ENCODE measurements around the gene CCDC187. TPM values are rescaled to one million over a fixed set of nuclear protein-coding genes. Genes with fewer than 3 reads are reported as not detected.

Gene CCDC187
- total RNA-seq, 5 donors from 2014 or later (not counting 1 experiment from before 2014, with no cell fraction given): 0.07 to 0.20 (median 0.09) TPM; not detected in 1

GRCh38 chr9:136306211-136307208 is 2.6 kb upstream of the CCDC187 start:
- H3K4me3 Mint-ChIP-seq: peak overlapping the region in 1 of 3 donors; percentile 12
- no peak for DNase-seq
- no peak overlapping the region for H3K4me3 ChIP-seq (ENCODE audit: control insufficient read depth in 1 of 2, extremely low read depth in 1 of 2, low read length in 1 of 2)
- H3K27me3 ChIP-seq (replicated peaks in 1 of 2; ENCODE audit: control insufficient read depth in 2 of 2, extremely low read depth in 1 of 2, insufficient read depth in 2 of 2, low read length in 1 of 2): peaks cover 0 to 86% of the 10 kb centered on the region in 2 experiments
- ChIA-PET POLR2A (no interaction called here), CTCF (interaction anchor here in 1 of 2 donors (0.6 kb wide), 1 partner anchor 164 kb away, joined by 4 read pairs; no protein-coding TSS in a partner anchor)
- 24% methylated on average over 29 of the region's 34 CpGs for WGBS (ENCODE audit: insufficient coverage)
- no peaks in the 10 kb centered on the region for H3K9me3 ChIP-seq
- no peaks in the 10 kb centered on the region for H3K9me3 Mint-ChIP-seq
- H3K27me3 Mint-ChIP-seq: peaks cover 3 to 5% of the 10 kb centered on the region in 2 donors
- peaks cover 0 to 26% of the 10 kb centered on the region in 2 experiments for H3K4me1 ChIP-seq (ENCODE audit: control insufficient read depth in 1 of 2, extremely low read depth in 1 of 2, insufficient read depth in 2 of 2, low read length in 2 of 2)
- no peak overlapping the region for H3K27ac Mint-ChIP-seq
- H3K4me1 Mint-ChIP-seq: peaks cover 4 to 7% (median 6%) of the 10 kb centered on the region in 3 donors
- ATAC-seq (replicated peaks in 1 of 4): peak in 2 of 4 experiments; percentile 27 to 47
- H3K27ac ChIP-seq (ENCODE audit: low read length): no peak overlapping the region
- no peaks in the 10 kb centered on the region for H3K36me3 Mint-ChIP-seq
- H3K36me3 ChIP-seq (ENCODE audit: control insufficient read depth in 2 of 2, extremely low read depth in 1 of 2, insufficient read depth in 1 of 2, low read length in 1 of 2): no peaks in the 10 kb centered on the region

- ChIA-PET CTCF (interaction anchor here in 1 of 2 donors (0.6 kb wide), 1 partner anchor 164 kb away, joined by 4 read pairs; no protein-coding TSS in a partner anchor), POLR2A (no interaction called here)
- 37% methylated on average over 18 of the region's 18 CpGs for WGBS (ENCODE audit: insufficient coverage)
- ATAC-seq (replicated peaks in 1 of 4) (no peak), DNase-seq (no peak)
- peaks cover 3 to 5% of the 10 kb centered on the region in 2 donors for H3K27me3 Mint-ChIP-seq
- H3K36me3 ChIP-seq (ENCODE audit: control insufficient read depth in 2 of 2, extremely low read depth in 1 of 2, insufficient read depth in 1 of 2, low read length in 1 of 2): no peaks in the 10 kb centered on the region
- no peak overlapping the region for H3K4me3 ChIP-seq (ENCODE audit: control insufficient read depth in 1 of 2, extremely low read depth in 1 of 2, low read length in 1 of 2)
- H3K36me3 Mint-ChIP-seq: no peaks in the 10 kb centered on the region
- no peak overlapping the region for H3K4me3 Mint-ChIP-seq
- H3K27ac ChIP-seq (ENCODE audit: low read length): no peak overlapping the region
- H3K4me1 Mint-ChIP-seq: peaks cover 4 to 7% (median 6%) of the 10 kb centered on the region in 3 donors
- peaks cover 0 to 79% of the 10 kb centered on the region in 2 experiments for H3K27me3 ChIP-seq (replicated peaks in 1 of 2; ENCODE audit: control insufficient read depth in 2 of 2, extremely low read depth in 1 of 2, insufficient read depth in 2 of 2, low read length in 1 of 2)
- H3K9me3 Mint-ChIP-seq: no peaks in the 10 kb centered on the region
- H3K4me1 ChIP-seq (ENCODE audit: control insufficient read depth in 1 of 2, extremely low read depth in 1 of 2, insufficient read depth in 2 of 2, low read length in 2 of 2): peaks cover 0 to 19% of the 10 kb centered on the region in 2 experiments
- no peak overlapping the region for H3K27ac Mint-ChIP-seq
- no peaks in the 10 kb centered on the region for H3K9me3 ChIP-seq
Observed at GRCh38 chr9:136305804-136306203, 1.9 kb upstream of the CCDC187 start.

- Mint-ChIP-seq H3K27me3 (peaks cover 3 to 5% of the 10 kb centered on the region in 2 donors), H3K27ac (no peak overlapping the region), H3K4me1 (peaks cover 4 to 7% (median 6%) of the 10 kb centered on the region in 3 donors), H3K36me3 (no peaks in the 10 kb centered on the region), H3K4me3 (no peak overlapping the region), H3K9me3 (no peaks in the 10 kb centered on the region)
- 80% methylated on average over 11 of the region's 13 CpGs for WGBS (ENCODE audit: insufficient coverage)
- DNase-seq: no peak
- CTCF ChIA-PET: no interaction called here
- H3K36me3 ChIP-seq (ENCODE audit: control insufficient read depth in 2 of 2, extremely low read depth in 1 of 2, insufficient read depth in 1 of 2, low read length in 1 of 2): no peaks in the 10 kb centered on the region
- H3K4me3 ChIP-seq (ENCODE audit: control insufficient read depth in 1 of 2, extremely low read depth in 1 of 2, low read length in 1 of 2): no peak overlapping the region
- H3K4me1 ChIP-seq (ENCODE audit: control insufficient read depth in 1 of 2, extremely low read depth in 1 of 2, insufficient read depth in 2 of 2, low read length in 2 of 2): peaks cover 0 to 19% of the 10 kb centered on the region in 2 experiments
- POLR2A ChIA-PET: no interaction called here
- H3K9me3 ChIP-seq: no peaks in the 10 kb centered on the region
- H3K27ac ChIP-seq (ENCODE audit: low read length): no peak overlapping the region
- no peak for ATAC-seq (replicated peaks in 1 of 4)
- H3K27me3 ChIP-seq (replicated peaks in 1 of 2; ENCODE audit: control insufficient read depth in 2 of 2, extremely low read depth in 1 of 2, insufficient read depth in 2 of 2, low read length in 1 of 2): peaks cover 0 to 72% of the 10 kb centered on the region in 2 experiments
Observed at GRCh38 chr9:136304981-136305380, 1.1 kb upstream of the CCDC187 start.

- Histone ChIP-seq H3K4me3 (ENCODE audit: control insufficient read depth in 1 of 2, extremely low read depth in 1 of 2, low read length in 1 of 2) (no peak overlapping the region), H3K27me3 (replicated peaks in 1 of 2; ENCODE audit: control insufficient read depth in 2 of 2, extremely low read depth in 1 of 2, insufficient read depth in 2 of 2, low read length in 1 of 2) (peaks cover 0 to 71% of the 10 kb centered on the region in 2 experiments), H3K27ac (ENCODE audit: low read length) (no peak overlapping the region), H3K9me3 (no peaks in the 10 kb centered on the region), H3K4me1 (ENCODE audit: control insufficient read depth in 1 of 2, extremely low read depth in 1 of 2, insufficient read depth in 2 of 2, low read length in 2 of 2) (peaks cover 0 to 19% of the 10 kb centered on the region in 2 experiments), H3K36me3 (ENCODE audit: control insufficient read depth in 2 of 2, extremely low read depth in 1 of 2, insufficient read depth in 1 of 2, low read length in 1 of 2) (no peaks in the 10 kb centered on the region)
- Mint-ChIP-seq H3K36me3 (no peaks in the 10 kb centered on the region), H3K4me1 (peaks cover 4 to 7% (median 6%) of the 10 kb centered on the region in 3 donors), H3K27me3 (peaks cover 3 to 5% of the 10 kb centered on the region in 2 donors), H3K27ac (no peak overlapping the region), H3K9me3 (no peaks in the 10 kb centered on the region), H3K4me3 (no peak overlapping the region)
- DNase-seq (no peak), ATAC-seq (replicated peaks in 1 of 4) (no peak)
- 95% methylated on average over 7 of the region's 10 CpGs for WGBS (ENCODE audit: insufficient coverage)
- POLR2A ChIA-PET: no interaction called here
- CTCF ChIA-PET: no interaction called here
Observed at GRCh38 chr9:136304456-136304855, 562 bp upstream of the CCDC187 start.

- Histone ChIP-seq H3K9me3 (no peaks in the 10 kb centered on the region), H3K4me3 (ENCODE audit: control insufficient read depth in 1 of 2, extremely low read depth in 1 of 2, low read length in 1 of 2) (no peak overlapping the region), H3K36me3 (ENCODE audit: control insufficient read depth in 2 of 2, extremely low read depth in 1 of 2, insufficient read depth in 1 of 2, low read length in 1 of 2) (no peaks in the 10 kb centered on the region), H3K4me1 (ENCODE audit: control insufficient read depth in 1 of 2, extremely low read depth in 1 of 2, insufficient read depth in 2 of 2, low read length in 2 of 2) (peaks cover 0 to 11% of the 10 kb centered on the region in 2 experiments), H3K27ac (ENCODE audit: low read length) (no peak overlapping the region), H3K27me3 (replicated peaks in 1 of 2; ENCODE audit: control insufficient read depth in 2 of 2, extremely low read depth in 1 of 2, insufficient read depth in 2 of 2, low read length in 1 of 2) (peaks cover 0 to 62% of the 10 kb centered on the region in 2 experiments)
- POLR2A ChIA-PET: no interaction called here
- WGBS (ENCODE audit: insufficient coverage): 91% methylated on average over 33 of the region's 34 CpGs
- CTCF ChIA-PET: no interaction called here
- H3K27me3 Mint-ChIP-seq: peaks cover 3 to 5% of the 10 kb centered on the region in 2 donors
- no peak overlapping the region for H3K4me3 Mint-ChIP-seq
- no peaks in the 10 kb centered on the region for H3K9me3 Mint-ChIP-seq
- no peak overlapping the region for H3K27ac Mint-ChIP-seq
- no peak for DNase-seq
- peak in 1 of 4 experiments; percentile 21 for ATAC-seq (replicated peaks in 1 of 4)
- peaks cover 4 to 7% (median 6%) of the 10 kb centered on the region in 3 donors for H3K4me1 Mint-ChIP-seq
- H3K36me3 Mint-ChIP-seq: no peaks in the 10 kb centered on the region
Observed at GRCh38 chr9:136303066-136303824, 649 bp downstream of the CCDC187 start.

GRCh38 chr9:136302527-136302926 is 1.4 kb downstream of the CCDC187 start:
- WGBS (ENCODE audit: insufficient coverage): 91% methylated on average over 9 of the region's 12 CpGs
- H3K4me1 Mint-ChIP-seq: peaks cover 4 to 7% (median 6%) of the 10 kb centered on the region in 3 donors
- H3K36me3 Mint-ChIP-seq: no peaks in the 10 kb centered on the region
- no peaks in the 10 kb centered on the region for H3K9me3 Mint-ChIP-seq
- ChIA-PET POLR2A (no interaction called here), CTCF (no interaction called here)
- no peaks in the 10 kb centered on the region for H3K9me3 ChIP-seq
- no peak for ATAC-seq (replicated peaks in 1 of 4)
- no peak overlapping the region for H3K4me3 Mint-ChIP-seq
- H3K4me1 ChIP-seq (ENCODE audit: control insufficient read depth in 1 of 2, extremely low read depth in 1 of 2, insufficient read depth in 2 of 2, low read length in 2 of 2): peaks cover 0 to 11% of the 10 kb centered on the region in 2 experiments
- peaks cover 3 to 6% of the 10 kb centered on the region in 2 donors for H3K27me3 Mint-ChIP-seq
- no peak for DNase-seq
- peaks cover 0 to 56% of the 10 kb centered on the region in 2 experiments for H3K27me3 ChIP-seq (replicated peaks in 1 of 2; ENCODE audit: control insufficient read depth in 2 of 2, extremely low read depth in 1 of 2, insufficient read depth in 2 of 2, low read length in 1 of 2)
- no peaks in the 10 kb centered on the region for H3K36me3 ChIP-seq (ENCODE audit: control insufficient read depth in 2 of 2, extremely low read depth in 1 of 2, insufficient read depth in 1 of 2, low read length in 1 of 2)
- no peak overlapping the region for H3K4me3 ChIP-seq (ENCODE audit: control insufficient read depth in 1 of 2, extremely low read depth in 1 of 2, low read length in 1 of 2)
- no peak overlapping the region for H3K27ac ChIP-seq (ENCODE audit: low read length)
- H3K27ac Mint-ChIP-seq: no peak overlapping the region

All from T-cell (primary cell).